Measurements from ENCODE around the gene COL19A1. TPM values are rescaled to one million over a fixed set of nuclear protein-coding genes. Genes with fewer than 3 reads are reported as not detected.

Gene COL19A1
- total and polyA plus RNA-seq, 7 donors: 0.54 to 1.6 (median 0.83) TPM; not detected in 3

GRCh38 chr6:69933239-69933638 is 66.9 kb downstream of the COL19A1 start:
- intact Hi-C loops (cut with DNase I): no loop called here
- no peak overlapping the region for H3K27ac ChIP-seq
- no peak for DNase-seq
- H3K27me3 ChIP-seq: no peaks in the 10 kb centered on the region
- no peak for TF ChIP-seq CTCF (IDR thresholded peaks at IDR 0.05)
- TF ChIP-seq EP300 (IDR thresholded peaks at IDR 0.05): no peak
- no peak for TF ChIP-seq POLR2AphosphoS5 (IDR thresholded peaks at IDR 0.05)
- TF ChIP-seq POLR2A (IDR thresholded peaks at IDR 0.05): no peak
- H3K4me1 ChIP-seq: no peaks in the 10 kb centered on the region
- peaks cover 0 to 3% (median 0%) of the 10 kb centered on the region in 4 donors for H3K9me3 ChIP-seq
- H3K36me3 ChIP-seq: no peaks in the 10 kb centered on the region
- WGBS, 2 donors: 4 to 32% methylated on average over 1 of the region's 1 CpG
- no peak overlapping the region for H3K4me3 ChIP-seq

- Histone ChIP-seq H3K27me3 (no peaks in the 10 kb centered on the region), H3K27ac (no peak overlapping the region), H3K9me3 (no peaks in the 10 kb centered on the region), H3K4me3 (no peak overlapping the region), H3K36me3 (no peaks in the 10 kb centered on the region), H3K4me1 (no peaks in the 10 kb centered on the region)
- TF ChIP-seq POLR2AphosphoS5 (IDR thresholded peaks at IDR 0.05) (no peak), POLR2A (IDR thresholded peaks at IDR 0.05) (no peak), EP300 (IDR thresholded peaks at IDR 0.05) (no peak), CTCF (IDR thresholded peaks at IDR 0.05) (no peak)
- 80 to 87% methylated on average over 1 of the region's 1 CpG for WGBS, 2 donors
- no peak for DNase-seq
- intact Hi-C loops (cut with DNase I): no loop called here
Observed at GRCh38 chr6:69935079-69935478, 68.7 kb downstream of the COL19A1 start.

- intact Hi-C loops (cut with DNase I): no loop called here
- H3K4me3 ChIP-seq: no peak overlapping the region
- H3K27me3 ChIP-seq: no peaks in the 10 kb centered on the region
- no peaks in the 10 kb centered on the region for H3K9me3 ChIP-seq
- no peak overlapping the region for H3K27ac ChIP-seq
- no peak for TF ChIP-seq CTCF (IDR thresholded peaks at IDR 0.05)
- no peak for TF ChIP-seq EP300 (IDR thresholded peaks at IDR 0.05)
- TF ChIP-seq POLR2AphosphoS5 (IDR thresholded peaks at IDR 0.05): no peak
- TF ChIP-seq POLR2A (IDR thresholded peaks at IDR 0.05): no peak
- H3K4me1 ChIP-seq: no peaks in the 10 kb centered on the region
- DNase-seq: no peak
- H3K36me3 ChIP-seq: no peaks in the 10 kb centered on the region
Observed at GRCh38 chr6:69936674-69937363, 70.5 kb downstream of the COL19A1 start.

GRCh38 chr6:69937402-69938136 is 71.2 kb downstream of the COL19A1 start:
- Histone ChIP-seq H3K36me3 (no peaks in the 10 kb centered on the region), H3K4me3 (no peak overlapping the region), H3K27ac (no peak overlapping the region), H3K4me1 (no peaks in the 10 kb centered on the region), H3K27me3 (no peaks in the 10 kb centered on the region), H3K9me3 (no peaks in the 10 kb centered on the region)
- WGBS, 2 donors: 80 to 88% methylated on average over 7 of the region's 7 CpGs
- no peak for TF ChIP-seq EP300 (IDR thresholded peaks at IDR 0.05)
- TF ChIP-seq POLR2A (IDR thresholded peaks at IDR 0.05): no peak
- no peak for TF ChIP-seq POLR2AphosphoS5 (IDR thresholded peaks at IDR 0.05)
- no peak for DNase-seq
- intact Hi-C loops (cut with DNase I): no loop called here

GRCh38 chr6:69942485-69942884 is 76.1 kb downstream of the COL19A1 start:
- intact Hi-C loops (cut with DNase I): no loop called here
- TF ChIP-seq CTCF (IDR thresholded peaks at IDR 0.05) (no peak), EP300 (IDR thresholded peaks at IDR 0.05) (no peak)
- no peak for DNase-seq
- WGBS, 2 donors: 53 to 63% methylated on average over 2 of the region's 2 CpGs
- Histone ChIP-seq H3K27me3 (no peaks in the 10 kb centered on the region), H3K4me3 (no peak overlapping the region), H3K27ac (no peak overlapping the region), H3K9me3 (no peaks in the 10 kb centered on the region), H3K36me3 (no peaks in the 10 kb centered on the region), H3K4me1 (no peaks in the 10 kb centered on the region)

Measured in sigmoid colon (tissue), 7 donors.